ENCODE data around the gene ZNF277. TPM values are rescaled to one million over a fixed set of nuclear protein-coding genes. Genes with fewer than 3 reads are reported as not detected.

Gene ZNF277
- total RNA-seq, 1 experiment from 2014 or later: 23.3 TPM

DNA sequence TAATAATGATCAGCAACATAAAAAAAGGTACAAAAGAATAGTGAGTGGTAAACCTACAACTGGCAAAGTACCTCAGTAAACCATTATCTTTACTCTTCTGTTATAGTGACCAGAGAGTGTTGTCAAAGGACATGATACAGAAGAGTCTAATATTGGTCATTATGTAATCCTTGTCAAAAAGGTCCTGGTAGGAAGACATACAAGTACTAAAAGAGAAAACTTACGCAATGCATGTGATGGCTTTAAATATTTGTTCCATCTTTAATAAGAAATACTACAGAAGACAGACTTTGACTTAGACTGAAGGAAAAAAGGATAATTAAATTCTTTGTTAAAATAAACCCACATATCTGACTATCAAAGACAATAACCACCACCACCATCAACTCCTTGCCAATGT is 6.8 kb upstream of the ZNF277 start:
- intact Hi-C loops (cut with micrococcal nuclease; ENCODE audit: unreplicated experiment): loop anchor here (10.0 kb wide), 2 partner anchors 195 to 335 kb away; no protein-coding TSS in a partner anchor
- DNase-seq: no peak
- TF ChIP-seq, protein P1, sequence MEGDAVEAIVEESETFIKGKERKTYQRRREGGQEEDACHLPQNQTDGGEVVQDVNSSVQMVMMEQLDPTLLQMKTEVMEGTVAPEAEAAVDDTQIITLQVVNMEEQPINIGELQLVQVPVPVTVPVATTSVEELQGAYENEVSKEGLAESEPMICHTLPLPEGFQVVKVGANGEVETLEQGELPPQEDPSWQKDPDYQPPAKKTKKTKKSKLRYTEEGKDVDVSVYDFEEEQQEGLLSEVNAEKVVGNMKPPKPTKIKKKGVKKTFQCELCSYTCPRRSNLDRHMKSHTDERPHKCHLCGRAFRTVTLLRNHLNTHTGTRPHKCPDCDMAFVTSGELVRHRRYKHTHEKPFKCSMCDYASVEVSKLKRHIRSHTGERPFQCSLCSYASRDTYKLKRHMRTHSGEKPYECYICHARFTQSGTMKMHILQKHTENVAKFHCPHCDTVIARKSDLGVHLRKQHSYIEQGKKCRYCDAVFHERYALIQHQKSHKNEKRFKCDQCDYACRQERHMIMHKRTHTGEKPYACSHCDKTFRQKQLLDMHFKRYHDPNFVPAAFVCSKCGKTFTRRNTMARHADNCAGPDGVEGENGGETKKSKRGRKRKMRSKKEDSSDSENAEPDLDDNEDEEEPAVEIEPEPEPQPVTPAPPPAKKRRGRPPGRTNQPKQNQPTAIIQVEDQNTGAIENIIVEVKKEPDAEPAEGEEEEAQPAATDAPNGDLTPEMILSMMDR (conservative IDR thresholded peaks at IDR 0.05): no peak
- TF ChIP-seq EZH2 (IDR thresholded peaks at IDR 0.05; ENCODE audit: low read depth): no peak
- H3K27me3 ChIP-seq (ENCODE audit: insufficient read depth, low read depth): no peaks in the 10 kb centered on the region
- no peaks in the 10 kb centered on the region; the same call in 1 of the 2 replicates for H3K9me3 ChIP-seq (ENCODE audit: insufficient read depth, low read depth)
- BruUV-seq (replicated peaks): no TSS peak
- H4K20me1 ChIP-seq (ENCODE audit: insufficient read depth): no peaks in the 10 kb centered on the region
- H3K9me2 ChIP-seq (ENCODE audit: insufficient read depth): no peaks in the 10 kb centered on the region
- H3K4me2 ChIP-seq: no peak overlapping the region
- H3K79me2 ChIP-seq (ENCODE audit: low read depth): no peaks in the 10 kb centered on the region
- no peak overlapping the region; the same call in 1 of the 2 replicates for H2AFZ ChIP-seq
- peaks cover 6% of the 10 kb centered on the region; the same call in 1 of the 2 replicates for H3F3A ChIP-seq (ENCODE audit: insufficient read depth, low read depth)
- ChIA-PET CTCF (no interaction called here), POLR2A (ENCODE audit: unreplicated experiment) (no interaction called here)
- H3K4me3 ChIP-seq: no peak overlapping the region
- H3K4me1 ChIP-seq (replicated peaks; ENCODE audit: insufficient read depth): peaks cover 22% of the 10 kb centered on the region
- no peaks in the 10 kb centered on the region for H3K36me3 ChIP-seq (ENCODE audit: low read depth)
- no peak overlapping the region for H3K27ac ChIP-seq

DNA sequence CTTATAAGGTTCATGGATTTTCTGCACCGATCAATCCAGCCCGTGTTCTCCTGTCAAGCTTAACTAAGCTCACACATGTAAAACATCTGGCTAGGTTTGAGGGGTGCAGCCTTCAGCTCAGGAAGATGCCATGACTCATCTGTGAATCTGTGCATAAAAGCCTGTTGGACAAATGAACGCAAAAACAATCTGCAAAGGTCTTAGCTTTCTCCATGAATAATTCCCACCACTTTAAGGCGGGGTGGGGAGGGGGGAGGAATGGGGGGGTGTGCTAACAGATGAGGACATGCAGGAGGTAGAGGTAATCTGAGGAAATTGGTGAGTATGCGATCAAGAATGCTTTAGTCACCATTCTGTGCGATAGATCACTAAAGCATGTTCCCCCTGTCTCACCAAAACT is 5.1 kb upstream of the ZNF277 start:
- no TSS peak for BruUV-seq (replicated peaks)
- POLR2A ChIA-PET (ENCODE audit: unreplicated experiment): no interaction called here

DNA sequence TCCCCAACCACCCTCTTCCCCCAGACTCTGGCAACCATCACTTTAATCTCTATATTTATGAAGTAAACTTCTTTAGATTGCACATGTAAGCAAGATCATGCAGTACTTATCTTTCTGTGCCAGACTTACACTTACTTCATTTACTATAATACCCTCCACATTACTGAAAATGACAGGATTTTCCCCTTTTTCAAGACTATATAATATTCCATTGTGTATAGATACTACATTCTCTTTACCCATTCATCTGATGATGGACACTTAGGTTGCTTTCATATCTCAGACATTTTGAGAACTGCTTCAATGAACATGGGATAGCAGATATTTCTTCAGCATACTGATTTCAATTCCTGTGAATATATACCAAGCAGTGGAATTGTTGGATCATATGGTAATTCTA is 4.7 kb upstream of the ZNF277 start:
- Histone ChIP-seq H2AFZ (no peak overlapping the region), H3K4me2 (no peak overlapping the region), H3K36me3 (ENCODE audit: low read depth) (no peaks in the 10 kb centered on the region), H4K20me1 (ENCODE audit: insufficient read depth) (no peaks in the 10 kb centered on the region), H3K79me2 (ENCODE audit: low read depth) (peaks cover 2% of the 10 kb centered on the region; the same call in 1 of the 2 replicates), H3K9me2 (ENCODE audit: insufficient read depth) (no peaks in the 10 kb centered on the region), H3K27ac (no peak overlapping the region), H3K27me3 (ENCODE audit: insufficient read depth, low read depth) (no peaks in the 10 kb centered on the region), H3K9me3 (ENCODE audit: insufficient read depth, low read depth) (no peaks in the 10 kb centered on the region; the same call in 1 of the 2 replicates), H3F3A (ENCODE audit: insufficient read depth, low read depth) (peaks cover 6% of the 10 kb centered on the region; the same call in 1 of the 2 replicates), H3K4me1 (replicated peaks; ENCODE audit: insufficient read depth) (peaks cover 25% of the 10 kb centered on the region), H3K4me3 (no peak overlapping the region)
- DNase-seq: no peak
- BruUV-seq (replicated peaks): no TSS peak
- TF ChIP-seq, protein P1 (conservative IDR thresholded peaks at IDR 0.05): no peak
- no peak for TF ChIP-seq EZH2 (IDR thresholded peaks at IDR 0.05; ENCODE audit: low read depth)
- CTCF ChIA-PET: no interaction called here
- intact Hi-C loops (cut with micrococcal nuclease; ENCODE audit: unreplicated experiment): loop anchor here (10.0 kb wide), 2 partner anchors 193 to 337 kb away; no protein-coding TSS in a partner anchor
- POLR2A ChIA-PET (ENCODE audit: unreplicated experiment): no interaction called here

More for the DNA sequence above, 5.1 kb upstream of the ZNF277 start:
- H4K20me1 ChIP-seq (ENCODE audit: insufficient read depth): no peaks in the 10 kb centered on the region
- intact Hi-C loops (cut with micrococcal nuclease; ENCODE audit: unreplicated experiment): loop anchor here (10.0 kb wide), 2 partner anchors 193 to 337 kb away; no protein-coding TSS in a partner anchor
- H3K4me2 ChIP-seq: no peak overlapping the region
- DNase-seq: no peak
- no peak overlapping the region for H3K27ac ChIP-seq
- H3K79me2 ChIP-seq (ENCODE audit: low read depth): no peaks in the 10 kb centered on the region
- peaks cover 25% of the 10 kb centered on the region for H3K4me1 ChIP-seq (replicated peaks; ENCODE audit: insufficient read depth)
- no peak for TF ChIP-seq EZH2 (IDR thresholded peaks at IDR 0.05; ENCODE audit: low read depth)
- TF ChIP-seq, protein P1 (conservative IDR thresholded peaks at IDR 0.05): no peak
- no peaks in the 10 kb centered on the region for H3K36me3 ChIP-seq (ENCODE audit: low read depth)
- H3K4me3 ChIP-seq: no peak overlapping the region
- H3K27me3 ChIP-seq (ENCODE audit: insufficient read depth, low read depth): no peaks in the 10 kb centered on the region
- H3K9me3 ChIP-seq (ENCODE audit: insufficient read depth, low read depth): no peaks in the 10 kb centered on the region; the same call in 1 of the 2 replicates
- no peaks in the 10 kb centered on the region for H3K9me2 ChIP-seq (ENCODE audit: insufficient read depth)
- CTCF ChIA-PET: no interaction called here
- H2AFZ ChIP-seq: no peak overlapping the region
- H3F3A ChIP-seq (ENCODE audit: insufficient read depth, low read depth): peaks cover 6% of the 10 kb centered on the region; the same call in 1 of the 2 replicates
